GM21390 (cell line): ENCODE measurements around the gene LGALS1.

Experiments
- ATAC-seq: cut with Tn5 transposase; IDR thresholded peaks from one replicate; pipeline ENCODE4 v1.9.1; 2021; ENCODE audit not compliant: unreplicated experiment

Gene LGALS1

GRCh38 chr22:37674951-37675929 lies at the start of gene LGALS1:
Gene LGALS1 (plus strand): TSS chr22:37675636. CDS start chr22:37675703, 67 bp downstream.
- ATAC-seq, result peak; percentile 47

GRCh38 chr22:37625737-37626136 lies 49.7 kb upstream of the LGALS1 start:
- no peak for ATAC-seq

- ATAC-seq, result no peak
Observed at GRCh38 chr22:37626144-37626543, 49.3 kb upstream of the LGALS1 start.

GRCh38 chr22:37626556-37627075 lies 48.8 kb upstream of the LGALS1 start:
- no peak for ATAC-seq

- ATAC-seq, result no peak
Observed at GRCh38 chr22:37627121-37627520, 48.3 kb upstream of the LGALS1 start.

GRCh38 chr22:37627545-37627944 lies 47.9 kb upstream of the LGALS1 start:
- no peak for ATAC-seq

- ATAC-seq, result no peak
Observed at GRCh38 chr22:37628830-37629229, 46.6 kb upstream of the LGALS1 start.

- no peak for ATAC-seq
Observed at GRCh38 chr22:37629928-37630327, 45.5 kb upstream of the LGALS1 start.

- ATAC-seq, result no peak
Observed at GRCh38 chr22:37630839-37631435, 44.5 kb upstream of the LGALS1 start.

GRCh38 chr22:37631448-37632173 lies 43.8 kb upstream of the LGALS1 start:
- ATAC-seq, result no peak

- peak; percentile 7 for ATAC-seq
Observed at GRCh38 chr22:37632174-37633088, 43.0 kb upstream of the LGALS1 start.

GRCh38 chr22:37633089-37633624 lies 42.3 kb upstream of the LGALS1 start:
- ATAC-seq, result peak; percentile 55

- peak; percentile 40 for ATAC-seq
Observed at GRCh38 chr22:37633625-37634416, 41.6 kb upstream of the LGALS1 start.

GRCh38 chr22:37634417-37634924 lies 41.0 kb upstream of the LGALS1 start:
- ATAC-seq, result peak; percentile 1

GRCh38 chr22:37635157-37635556 lies 40.3 kb upstream of the LGALS1 start:
- no peak for ATAC-seq

GRCh38 chr22:37636186-37636948 lies 39.1 kb upstream of the LGALS1 start:
- no peak for ATAC-seq

GRCh38 chr22:37636949-37637273 lies 38.5 kb upstream of the LGALS1 start:
- ATAC-seq, result no peak

- ATAC-seq, result no peak
Observed at GRCh38 chr22:37638391-37639069, 36.9 kb upstream of the LGALS1 start.
